ENCODE data around the gene CCND3.

CCND3 gene

DNA sequence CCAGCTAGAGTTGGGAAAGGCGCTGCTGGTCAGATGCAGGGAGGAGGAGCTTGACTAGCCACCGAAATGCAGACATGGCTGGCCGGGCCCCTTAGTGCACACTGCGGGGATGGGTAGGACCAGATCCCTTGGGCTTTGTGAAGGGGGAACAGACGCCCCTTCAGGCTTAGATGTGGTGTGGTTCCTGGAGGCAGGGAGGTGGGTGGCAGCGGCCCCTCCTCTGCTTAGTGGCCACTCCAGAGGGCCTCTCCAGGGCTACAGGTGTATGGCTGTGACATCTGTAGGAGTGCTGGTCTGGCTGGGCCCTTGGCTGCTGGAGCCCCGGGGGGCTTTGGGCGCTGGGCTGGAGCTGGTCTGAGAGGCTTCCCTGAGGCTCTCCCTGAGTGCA lies 5.9 kb downstream of the CCND3 start:
- H3K4me1 Mint-ChIP-seq = peaks cover 55% of the 10 kb centered on the region
- no peak overlapping the region for H3K4me3 Mint-ChIP-seq
- H3K36me3 Mint-ChIP-seq (ENCODE audit: low read depth) = peaks cover 36% of the 10 kb centered on the region
- no peaks in the 10 kb centered on the region for H3K27me3 Mint-ChIP-seq (ENCODE audit: low read depth)
- TF ChIP-seq, protein P1, sequence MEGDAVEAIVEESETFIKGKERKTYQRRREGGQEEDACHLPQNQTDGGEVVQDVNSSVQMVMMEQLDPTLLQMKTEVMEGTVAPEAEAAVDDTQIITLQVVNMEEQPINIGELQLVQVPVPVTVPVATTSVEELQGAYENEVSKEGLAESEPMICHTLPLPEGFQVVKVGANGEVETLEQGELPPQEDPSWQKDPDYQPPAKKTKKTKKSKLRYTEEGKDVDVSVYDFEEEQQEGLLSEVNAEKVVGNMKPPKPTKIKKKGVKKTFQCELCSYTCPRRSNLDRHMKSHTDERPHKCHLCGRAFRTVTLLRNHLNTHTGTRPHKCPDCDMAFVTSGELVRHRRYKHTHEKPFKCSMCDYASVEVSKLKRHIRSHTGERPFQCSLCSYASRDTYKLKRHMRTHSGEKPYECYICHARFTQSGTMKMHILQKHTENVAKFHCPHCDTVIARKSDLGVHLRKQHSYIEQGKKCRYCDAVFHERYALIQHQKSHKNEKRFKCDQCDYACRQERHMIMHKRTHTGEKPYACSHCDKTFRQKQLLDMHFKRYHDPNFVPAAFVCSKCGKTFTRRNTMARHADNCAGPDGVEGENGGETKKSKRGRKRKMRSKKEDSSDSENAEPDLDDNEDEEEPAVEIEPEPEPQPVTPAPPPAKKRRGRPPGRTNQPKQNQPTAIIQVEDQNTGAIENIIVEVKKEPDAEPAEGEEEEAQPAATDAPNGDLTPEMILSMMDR (IDR thresholded peaks at IDR 0.05; ENCODE audit: unreplicated experiment in 3 of 3) = no peak
- no peak overlapping the region for H3K27ac Mint-ChIP-seq
- H3K9me3 Mint-ChIP-seq = no peaks in the 10 kb centered on the region

DNA sequence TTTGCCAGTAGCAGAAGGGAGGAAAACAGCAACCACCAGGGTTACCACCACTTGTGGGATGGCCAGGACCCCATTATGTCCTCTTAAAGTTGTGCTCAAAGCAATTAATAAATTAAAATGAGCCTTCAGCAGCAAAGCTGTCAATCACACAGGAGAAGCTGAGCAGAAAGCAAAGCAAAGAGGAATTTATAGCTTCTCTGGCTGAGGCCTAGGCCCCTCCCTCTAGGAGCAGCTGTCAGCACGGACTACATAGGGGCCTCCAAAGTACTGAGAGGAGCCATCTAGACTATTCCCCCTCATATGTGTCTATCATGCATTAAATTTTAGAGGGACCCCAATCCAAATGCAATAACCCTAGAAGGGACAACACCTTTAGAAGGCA lies 6.4 kb downstream of the CCND3 start:
- peaks cover 52% of the 10 kb centered on the region for H3K4me1 Mint-ChIP-seq
- TF ChIP-seq, protein P1 (IDR thresholded peaks at IDR 0.05; ENCODE audit: unreplicated experiment in 3 of 3) = no peak
- no peak overlapping the region for H3K4me3 Mint-ChIP-seq
- H3K36me3 Mint-ChIP-seq (ENCODE audit: low read depth) = peaks cover 36% of the 10 kb centered on the region
- no peaks in the 10 kb centered on the region for H3K27me3 Mint-ChIP-seq (ENCODE audit: low read depth)
- H3K9me3 Mint-ChIP-seq = no peaks in the 10 kb centered on the region
- peak overlapping the region in 2 of 3 experiments; percentile 15 to 29 for H3K27ac Mint-ChIP-seq

DNA sequence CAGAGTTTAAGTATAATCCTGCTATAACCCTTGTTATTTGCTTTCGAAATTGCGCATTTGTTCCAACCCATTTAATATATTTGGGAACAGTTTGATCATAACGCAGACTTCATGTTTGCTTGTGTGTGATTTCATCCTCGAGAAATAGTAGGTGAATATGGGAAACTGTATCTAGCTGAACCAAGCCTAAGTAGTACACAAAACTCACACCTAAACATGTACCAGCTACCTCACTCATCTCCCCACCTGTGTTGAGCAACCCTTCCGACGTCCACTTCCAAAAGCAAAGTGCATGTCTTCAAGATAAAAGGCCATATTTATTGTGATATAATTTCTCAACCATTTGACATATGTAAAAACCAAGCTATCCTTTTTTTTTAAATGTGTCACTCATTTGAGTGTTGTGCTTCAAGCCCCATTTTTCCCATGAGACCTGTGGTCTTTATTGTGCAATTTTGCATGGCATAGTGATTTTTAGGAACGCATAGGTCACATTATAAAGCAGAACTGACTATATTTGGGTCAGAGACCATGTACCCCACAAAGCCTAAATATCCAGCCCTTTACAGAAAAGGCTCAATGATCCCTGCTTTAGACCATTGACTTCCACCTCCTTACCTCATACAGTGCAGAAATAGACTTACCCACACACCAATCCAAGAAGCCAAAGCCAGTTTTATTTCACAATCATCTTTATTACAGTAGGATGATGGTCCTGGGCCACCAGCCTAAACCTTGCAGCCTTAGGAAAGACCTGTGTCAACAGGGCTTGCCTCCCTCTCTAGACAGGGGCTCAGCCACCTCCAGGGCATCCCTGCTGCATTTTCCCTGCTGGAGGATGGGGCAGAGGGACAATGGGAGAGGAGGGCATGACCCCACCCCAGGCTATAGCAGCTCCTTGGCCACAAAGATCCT lies 7.1 kb downstream of the CCND3 start:
- Mint-ChIP-seq H3K27me3 (ENCODE audit: low read depth) (no peaks in the 10 kb centered on the region), H3K27ac (peak overlapping the region in 2 of 3 experiments; percentile 15 to 29), H3K4me3 (no peak overlapping the region), H3K4me1 (peaks cover 46% of the 10 kb centered on the region), H3K9me3 (no peaks in the 10 kb centered on the region), H3K36me3 (ENCODE audit: low read depth) (peaks cover 38% of the 10 kb centered on the region)
- TF ChIP-seq, protein P1 (IDR thresholded peaks at IDR 0.05; ENCODE audit: unreplicated experiment in 3 of 3) = no peak

DNA sequence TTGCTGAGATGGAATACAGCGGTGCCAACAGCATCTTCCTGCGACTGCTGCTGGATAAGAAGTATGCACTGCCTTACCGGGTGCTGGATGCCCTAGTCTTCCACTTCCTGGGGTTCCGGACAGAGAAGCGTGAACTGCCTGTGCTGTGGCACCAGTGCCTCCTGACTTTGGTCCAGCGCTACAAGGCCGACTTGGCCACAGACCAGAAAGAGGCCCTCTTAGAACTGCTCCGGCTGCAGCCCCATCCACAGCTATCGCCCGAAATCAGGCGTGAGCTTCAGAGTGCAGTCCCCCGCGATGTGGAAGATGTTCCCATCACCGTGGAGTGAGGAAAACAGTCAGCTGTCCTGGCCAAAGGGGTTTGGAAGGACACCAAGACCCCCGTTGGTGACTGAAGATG lies 9.2 kb downstream of the CCND3 start:
- Mint-ChIP-seq H3K36me3 (ENCODE audit: low read depth) (peaks cover 57% of the 10 kb centered on the region), H3K9me3 (no peaks in the 10 kb centered on the region), H3K4me3 (no peak overlapping the region), H3K27ac (no peak overlapping the region), H3K4me1 (peaks cover 24% of the 10 kb centered on the region), H3K27me3 (ENCODE audit: low read depth) (no peaks in the 10 kb centered on the region)
- TF ChIP-seq, protein P1 (IDR thresholded peaks at IDR 0.05; ENCODE audit: unreplicated experiment in 3 of 3) = no peak

DNA sequence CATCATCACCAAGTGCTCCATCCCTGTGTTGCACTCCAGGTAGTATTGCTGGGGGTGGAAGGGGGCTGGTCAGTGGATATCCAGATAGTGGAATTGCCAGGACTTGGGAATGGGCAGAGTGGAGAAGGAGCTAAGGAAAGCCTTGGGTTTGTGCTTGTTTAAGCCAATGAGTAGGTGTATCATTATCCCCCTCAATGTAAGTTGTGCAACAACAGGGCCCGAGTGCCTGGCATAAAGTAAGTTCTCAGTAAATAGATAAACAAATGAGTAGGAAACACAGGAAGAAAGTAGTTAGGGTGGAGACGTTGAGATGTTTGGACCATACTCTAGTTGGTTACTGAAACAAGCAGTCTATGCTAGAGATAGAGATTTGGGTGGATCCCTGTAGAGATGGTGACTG lies 9.8 kb downstream of the CCND3 start:
- no peak overlapping the region for H3K4me3 Mint-ChIP-seq
- no peaks in the 10 kb centered on the region for H3K27me3 Mint-ChIP-seq (ENCODE audit: low read depth)
- H3K36me3 Mint-ChIP-seq (ENCODE audit: low read depth) = peaks cover 61% of the 10 kb centered on the region
- TF ChIP-seq, protein P1 (IDR thresholded peaks at IDR 0.05; ENCODE audit: unreplicated experiment in 3 of 3) = no peak
- no peak overlapping the region for H3K27ac Mint-ChIP-seq
- H3K9me3 Mint-ChIP-seq = no peaks in the 10 kb centered on the region
- H3K4me1 Mint-ChIP-seq = peaks cover 20% of the 10 kb centered on the region

DNA sequence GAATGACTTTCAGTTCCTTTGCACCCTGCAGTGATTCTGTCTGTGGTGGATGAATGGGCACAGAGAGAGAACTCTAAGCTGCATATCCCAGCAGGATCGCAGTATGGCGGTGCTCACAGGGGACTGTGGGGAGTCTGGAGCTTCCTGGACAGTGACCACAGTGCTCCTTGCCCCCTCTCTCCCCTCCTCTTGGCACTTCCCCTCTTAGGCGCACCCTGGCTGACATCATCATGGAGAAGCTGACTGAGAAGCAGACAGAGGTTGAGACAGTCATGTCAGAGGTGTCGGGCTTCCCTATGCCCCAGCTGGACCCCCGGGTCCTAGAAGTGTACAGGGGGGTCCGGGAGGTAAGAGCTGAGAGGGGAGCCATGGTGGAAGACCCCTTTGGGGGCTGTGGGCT lies 11.7 kb downstream of the CCND3 start:
- Mint-ChIP-seq H3K4me1 (peaks cover 9% of the 10 kb centered on the region), H3K27me3 (ENCODE audit: low read depth) (no peaks in the 10 kb centered on the region)

More for the DNA sequence above, 11.7 kb downstream of the CCND3 start:
- H3K9me3 Mint-ChIP-seq = no peaks in the 10 kb centered on the region
- H3K27ac Mint-ChIP-seq = no peak overlapping the region
- H3K36me3 Mint-ChIP-seq (ENCODE audit: low read depth) = peaks cover 61% of the 10 kb centered on the region
- TF ChIP-seq, protein P1 (IDR thresholded peaks at IDR 0.05; ENCODE audit: unreplicated experiment in 3 of 3) = no peak
- no peak overlapping the region for H3K4me3 Mint-ChIP-seq
